Measurements from ENCODE around the gene CHID1. TPM values are rescaled to one million over a fixed set of nuclear protein-coding genes. Genes with fewer than 3 reads are reported as not detected.
A peak's percentile ranks its signal among the peaks of the same experiment; 100 is the strongest.

CHID1 gene
- total RNA-seq, 2 donors from 2014 or later: 64.8 to 115 TPM

DNA sequence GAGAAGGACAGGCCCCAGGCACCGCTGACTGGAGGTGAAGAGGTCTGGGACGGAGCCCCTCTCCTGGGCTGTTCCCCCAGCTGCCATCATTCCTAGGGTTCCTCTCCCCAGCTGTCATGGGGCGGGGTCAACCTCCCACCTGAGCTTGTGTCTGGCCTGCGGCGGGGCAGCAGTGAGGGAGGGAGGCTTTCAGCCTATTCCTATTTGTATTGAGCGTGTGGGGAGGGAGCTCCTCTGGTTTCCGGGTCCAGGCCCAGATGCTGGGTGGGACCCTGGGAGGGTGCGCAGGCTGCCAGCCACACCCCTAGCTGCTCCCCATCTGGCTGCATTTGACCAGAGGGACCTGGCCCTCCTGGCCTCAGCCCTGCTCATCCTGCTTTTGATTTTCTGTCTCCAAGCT lies 54.2 kb downstream of the CHID1 start:
- H3K4me1 Mint-ChIP-seq (ENCODE audit: low read depth in 2 of 2): peaks cover 6 to 8% of the 10 kb centered on the region in 2 donors
- no peak for ATAC-seq
- H3K4me3 Mint-ChIP-seq: no peak overlapping the region
- no peaks in the 10 kb centered on the region for H3K36me3 Mint-ChIP-seq
- H3K9me3 Mint-ChIP-seq: no peaks in the 10 kb centered on the region
- no peak overlapping the region for H3K27ac Mint-ChIP-seq
- H3K27me3 Mint-ChIP-seq: no peaks in the 10 kb centered on the region
- no peak for DNase-seq (ENCODE audit: low spot score)

- no peak for DNase-seq (ENCODE audit: low spot score)
- Mint-ChIP-seq H3K27me3 (no peaks in the 10 kb centered on the region), H3K4me1 (ENCODE audit: low read depth in 2 of 2) (peaks cover 6 to 8% of the 10 kb centered on the region in 2 donors), H3K4me3 (no peak overlapping the region), H3K36me3 (no peaks in the 10 kb centered on the region), H3K9me3 (no peaks in the 10 kb centered on the region), H3K27ac (no peak overlapping the region)
- no peak for ATAC-seq
These were observed 54.8 kb downstream of the CHID1 start for GRCh38 chr11:855796-856195.

- no peak for ATAC-seq
- Mint-ChIP-seq H3K4me3 (no peak overlapping the region), H3K27ac (no peak overlapping the region), H3K27me3 (no peaks in the 10 kb centered on the region), H3K36me3 (no peaks in the 10 kb centered on the region), H3K9me3 (no peaks in the 10 kb centered on the region), H3K4me1 (ENCODE audit: low read depth in 2 of 2) (peaks cover 6 to 8% of the 10 kb centered on the region in 2 donors)
- DNase-seq (ENCODE audit: low spot score): no peak
These were observed 55.3 kb downstream of the CHID1 start for GRCh38 chr11:855330-855674.

- no peaks in the 10 kb centered on the region for H3K9me3 Mint-ChIP-seq
- H3K4me1 Mint-ChIP-seq (ENCODE audit: low read depth in 2 of 2): peaks cover 6 to 8% of the 10 kb centered on the region in 2 donors
- no peak overlapping the region for H3K27ac Mint-ChIP-seq
- no peaks in the 10 kb centered on the region for H3K36me3 Mint-ChIP-seq
- ATAC-seq (no peak), DNase-seq (ENCODE audit: low spot score) (no peak)
- no peaks in the 10 kb centered on the region for H3K27me3 Mint-ChIP-seq
- H3K4me3 Mint-ChIP-seq: no peak overlapping the region
These were observed 55.8 kb downstream of the CHID1 start for GRCh38 chr11:854601-855329.

DNA sequence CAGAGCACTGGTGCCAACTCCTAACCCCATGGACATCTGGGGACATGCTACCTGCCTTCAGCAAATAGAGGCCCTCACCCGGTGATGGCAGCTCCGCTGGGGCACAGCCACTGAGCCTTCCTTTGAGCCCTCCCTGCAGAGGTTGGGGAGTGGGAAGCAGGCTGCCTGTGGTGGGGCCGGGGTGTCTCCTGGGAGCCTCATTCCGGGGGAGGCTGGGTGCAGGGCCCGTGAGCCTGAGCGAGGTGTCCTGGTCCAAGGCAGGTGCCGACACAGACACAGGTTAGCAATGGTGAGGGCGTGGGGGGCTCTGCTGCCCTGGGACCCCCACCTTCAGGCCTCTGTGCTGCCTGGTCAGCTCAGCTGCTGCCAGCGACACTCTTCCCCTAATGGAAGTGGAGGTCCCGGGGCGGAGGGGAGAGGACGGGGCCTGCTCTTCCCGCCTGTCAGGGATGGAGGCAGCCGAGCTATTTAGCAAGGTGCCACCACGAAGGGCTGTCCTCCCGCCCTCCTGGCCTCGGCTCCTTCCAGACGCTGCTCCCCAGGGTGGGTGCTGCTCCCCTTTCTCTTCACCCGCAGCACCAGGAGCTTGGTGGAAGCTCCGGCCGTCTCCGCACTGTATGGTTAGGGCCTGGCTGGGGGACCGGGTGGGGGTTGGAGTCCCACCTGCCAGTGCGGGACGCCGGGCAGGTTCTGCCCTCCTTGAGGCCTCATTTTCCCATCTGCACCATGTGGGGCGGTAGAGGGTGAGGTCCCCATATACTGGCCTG lies 56.7 kb downstream of the CHID1 start:
- Mint-ChIP-seq H3K4me1 (ENCODE audit: low read depth in 2 of 2) (peaks cover 6% of the 10 kb centered on the region in 2 donors), H3K27ac (no peak overlapping the region), H3K9me3 (no peaks in the 10 kb centered on the region), H3K36me3 (no peaks in the 10 kb centered on the region), H3K4me3 (no peak overlapping the region), H3K27me3 (no peaks in the 10 kb centered on the region)
- no peak for DNase-seq (ENCODE audit: low spot score)
- no peak for ATAC-seq

- no peak for DNase-seq (ENCODE audit: low spot score)
- H3K27ac Mint-ChIP-seq: no peak overlapping the region
- H3K4me1 Mint-ChIP-seq (ENCODE audit: low read depth in 2 of 2): peaks cover 6 to 8% of the 10 kb centered on the region in 2 donors
- no peaks in the 10 kb centered on the region for H3K27me3 Mint-ChIP-seq
- ATAC-seq: no peak
- H3K9me3 Mint-ChIP-seq: no peaks in the 10 kb centered on the region
- H3K36me3 Mint-ChIP-seq: no peaks in the 10 kb centered on the region
- H3K4me3 Mint-ChIP-seq: no peak overlapping the region
These were observed 57.8 kb downstream of the CHID1 start for GRCh38 chr11:852762-853161.

- peaks cover 0 to 3% of the 10 kb centered on the region in 2 donors for H3K4me1 Mint-ChIP-seq (ENCODE audit: low read depth in 2 of 2)
- ATAC-seq (no peak), DNase-seq (ENCODE audit: low spot score) (no peak)
- no peaks in the 10 kb centered on the region for H3K27me3 Mint-ChIP-seq
- no peak overlapping the region for H3K4me3 Mint-ChIP-seq
- no peak overlapping the region for H3K27ac Mint-ChIP-seq
- no peaks in the 10 kb centered on the region for H3K9me3 Mint-ChIP-seq
- no peaks in the 10 kb centered on the region for H3K36me3 Mint-ChIP-seq
These were observed 59.5 kb downstream of the CHID1 start for GRCh38 chr11:850775-851763.

GRCh38 chr11:849951-850774 lies 60.4 kb downstream of the CHID1 start:
- Mint-ChIP-seq H3K27ac (no peak overlapping the region), H3K4me3 (peak overlapping the region; percentile 60), H3K36me3 (no peaks in the 10 kb centered on the region), H3K9me3 (no peaks in the 10 kb centered on the region), H3K4me1 (ENCODE audit: low read depth in 2 of 2) (peaks cover 0 to 3% of the 10 kb centered on the region in 2 donors), H3K27me3 (no peaks in the 10 kb centered on the region)
- DNase-seq (ENCODE audit: low spot score) (no peak), ATAC-seq (peak in 1 of 2 donors; percentile 3)

GRCh38 chr11:849104-849824 lies 61.3 kb downstream of the CHID1 start:
- ATAC-seq (peak; percentile 29 to 66), DNase-seq (ENCODE audit: low spot score) (no peak)
- Mint-ChIP-seq H3K27ac (no peak overlapping the region), H3K36me3 (no peaks in the 10 kb centered on the region), H3K27me3 (no peaks in the 10 kb centered on the region), H3K9me3 (no peaks in the 10 kb centered on the region), H3K4me1 (ENCODE audit: low read depth in 2 of 2) (peaks cover 0 to 3% of the 10 kb centered on the region in 2 donors), H3K4me3 (peak overlapping the region; percentile 63)

DNA sequence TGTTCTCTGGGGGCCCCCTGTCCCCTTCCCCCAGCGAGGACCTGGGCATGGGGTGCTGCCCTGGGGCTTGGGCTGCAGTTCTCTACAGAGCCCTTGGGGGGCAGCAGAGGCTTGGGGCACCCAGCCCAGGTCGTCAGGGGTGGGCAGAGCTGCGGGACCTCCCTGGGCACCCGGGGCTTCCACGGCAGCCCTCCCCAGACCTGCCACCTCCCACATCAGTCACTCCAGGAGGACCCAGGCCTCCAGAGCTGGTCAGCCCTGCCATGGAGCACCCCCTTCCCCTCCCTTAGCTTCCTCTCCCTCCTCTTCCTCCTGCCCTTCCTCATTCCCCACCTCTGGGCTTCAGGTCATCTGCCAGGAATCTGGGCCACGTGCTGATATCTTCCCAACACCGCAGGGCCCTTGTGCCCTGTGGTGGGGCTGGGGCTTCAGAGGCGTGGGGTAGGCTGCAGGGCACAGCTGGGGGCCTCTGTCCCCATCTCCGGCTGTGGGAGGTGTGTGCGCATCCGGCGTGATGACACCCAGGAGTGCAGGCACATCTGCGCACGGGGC lies 62.2 kb downstream of the CHID1 start:
- peaks cover 4 to 8% of the 10 kb centered on the region in 2 donors for H3K4me1 Mint-ChIP-seq (ENCODE audit: low read depth in 2 of 2)
- H3K27ac Mint-ChIP-seq: no peak overlapping the region
- no peaks in the 10 kb centered on the region for H3K36me3 Mint-ChIP-seq
- peak overlapping the region; percentile 34 for H3K4me3 Mint-ChIP-seq
- no peaks in the 10 kb centered on the region for H3K9me3 Mint-ChIP-seq
- DNase-seq (ENCODE audit: low spot score) (peak; percentile 72), ATAC-seq (peak; percentile 73 to 79)
- H3K27me3 Mint-ChIP-seq: no peaks in the 10 kb centered on the region

DNA sequence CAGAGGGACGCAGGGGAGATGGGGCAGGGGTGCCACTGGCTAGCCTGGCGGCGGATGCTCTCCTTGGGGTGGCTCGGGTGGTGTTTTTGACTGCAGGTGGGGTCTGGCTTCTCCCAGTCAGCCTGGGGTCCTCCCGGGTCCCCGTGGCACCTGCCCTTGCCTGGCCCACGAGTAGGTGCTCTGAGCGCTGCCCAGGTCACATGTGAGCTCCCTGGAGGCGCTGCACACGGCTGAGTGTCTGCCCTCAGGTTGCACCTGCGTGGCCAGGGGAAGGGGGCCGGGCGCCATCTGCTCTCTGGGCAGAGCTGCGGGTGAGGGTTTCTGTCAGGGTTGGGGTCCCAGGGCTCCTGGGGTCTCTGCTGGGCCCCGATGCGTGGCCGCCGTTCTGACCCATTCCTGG lies 62.7 kb downstream of the CHID1 start:
- H3K4me1 Mint-ChIP-seq (ENCODE audit: low read depth in 2 of 2): peaks cover 6 to 9% of the 10 kb centered on the region in 2 donors
- no peak overlapping the region for H3K27ac Mint-ChIP-seq
- H3K27me3 Mint-ChIP-seq: no peaks in the 10 kb centered on the region
- no peak overlapping the region for H3K4me3 Mint-ChIP-seq
- no peak for DNase-seq (ENCODE audit: low spot score)
- ATAC-seq: no peak
- H3K36me3 Mint-ChIP-seq: no peaks in the 10 kb centered on the region
- H3K9me3 Mint-ChIP-seq: no peaks in the 10 kb centered on the region

- no peak for DNase-seq (ENCODE audit: low spot score)
- Mint-ChIP-seq H3K27me3 (no peaks in the 10 kb centered on the region), H3K4me1 (ENCODE audit: low read depth in 2 of 2) (peaks cover 6 to 9% of the 10 kb centered on the region in 2 donors), H3K4me3 (no peak overlapping the region), H3K27ac (no peak overlapping the region), H3K9me3 (no peaks in the 10 kb centered on the region), H3K36me3 (no peaks in the 10 kb centered on the region)
- ATAC-seq: no peak
These were observed 64.0 kb downstream of the CHID1 start for GRCh38 chr11:846496-847098.
